WTC11 (cell line): ENCODE results near the gene MEGF8. TPM values are rescaled to one million over a fixed set of nuclear protein-coding genes. Genes with fewer than 3 reads are reported as not detected.

Source experiments
- ATAC-seq: fragments of 200-7000 bp; cut with Tn5 transposase; 2 replicates; pipeline ENCODE4 v1.10.0; 2021; ENCODE audit warnings: mild to moderate bottlenecking, moderate library complexity
- CTCF ChIA-PET: fragments of 300-600 bp; sonication (Branson Sonifier 250); formaldehyde crosslinking; loops from one replicate; lab custom pipeline; 2021; ENCODE audit warnings: antibody characterized with exemption; lab: Charles Lee
- POLR2A ChIA-PET: fragments of 350-600 bp; sonication (Branson Sonifier 250); formaldehyde crosslinking; loops from one replicate; lab custom pipeline; 2021; ENCODE audit warnings: antibody characterized with exemption; lab: Charles Lee
- DNase-seq: peaks from one replicate; pipeline ENCODE4 v3.0.0; 2021; ENCODE audit warnings: low spot score
- H3K27ac Mint-ChIP-seq: 2 replicates; pipeline ENCODE4 v1.8.0; 2021; ENCODE audit warnings: mixed read lengths
- H3K27me3 Mint-ChIP-seq: 2 replicates; pipeline ENCODE4 v1.8.0; 2021; ENCODE audit warnings: low read depth, mild to moderate bottlenecking, moderate library complexity, mixed read lengths
- H3K36me3 Mint-ChIP-seq: 2 replicates; pipeline ENCODE4 v1.8.0; 2021; ENCODE audit warnings: mixed read lengths
- H3K4me1 Mint-ChIP-seq: 2 replicates; pipeline ENCODE4 v1.8.0; 2022; ENCODE audit warnings: mixed read lengths
- H3K4me3 Mint-ChIP-seq: 2 replicates; pipeline ENCODE4 v1.8.0; 2021; ENCODE audit warnings: mild to moderate bottlenecking, moderate library complexity, mixed read lengths
- H3K9me3 Mint-ChIP-seq: 2 replicates; pipeline ENCODE4 v1.8.0; 2021; ENCODE audit warnings: mixed read lengths
- ATF3 ChIP-seq: sonication (generic); formaldehyde crosslinking; conservative IDR thresholded peaks from 2 replicates; pipeline ENCODE4 v1.8.1; 2022; ENCODE audit warnings: mild to moderate bottlenecking, missing genetic modification reagents
- CREM ChIP-seq: sonication (generic); formaldehyde crosslinking; IDR thresholded peaks from 2 replicates; pipeline ENCODE4 v1.8.1; 2022; ENCODE audit warnings: mild to moderate bottlenecking, missing genetic modification reagents, moderate library complexity
- CTCF ChIP-seq: fragments of 200-600 bp; IDR thresholded peaks from 2 replicates; pipeline ENCODE4 v1.8.0; 2022; ENCODE audit warnings: antibody characterized with exemption
- FOXP1 ChIP-seq: sonication (generic); formaldehyde crosslinking; IDR thresholded peaks from 2 replicates; pipeline ENCODE4 v1.8.0; 2022; ENCODE audit warnings: missing genetic modification reagents, mild to moderate bottlenecking, moderate library complexity, borderline replicate concordance
- FOXP4 ChIP-seq: sonication (generic); formaldehyde crosslinking; IDR thresholded peaks from 2 replicates; pipeline ENCODE4 v1.8.0; 2022; ENCODE audit warnings: mild to moderate bottlenecking, missing genetic modification reagents
- HMGXB4 ChIP-seq: sonication (generic); formaldehyde crosslinking; IDR thresholded peaks from 2 replicates; pipeline ENCODE4 v1.8.1; 2023; ENCODE audit warnings: mild to moderate bottlenecking, moderate library complexity, missing genetic modification reagents
- MAX ChIP-seq: sonication (generic); formaldehyde crosslinking; IDR thresholded peaks from 2 replicates; pipeline ENCODE4 v1.8.0; 2022; ENCODE audit warnings: mild to moderate bottlenecking, missing genetic modification reagents
- NR1H2 ChIP-seq: sonication (generic); formaldehyde crosslinking; IDR thresholded peaks from 2 replicates; pipeline ENCODE4 v1.9.0; 2021; ENCODE audit warnings: mild to moderate bottlenecking, moderate library complexity, missing genetic modification reagents
- NR2C2 ChIP-seq: sonication (generic); formaldehyde crosslinking; IDR thresholded peaks from 2 replicates; pipeline ENCODE4 v1.8.0; 2022; ENCODE audit warnings: mild to moderate bottlenecking, missing genetic modification reagents
- NR3C1 ChIP-seq: sonication (generic); formaldehyde crosslinking; conservative IDR thresholded peaks from 2 replicates; pipeline ENCODE4 v1.8.1; 2023; ENCODE audit warnings: low read depth, mild to moderate bottlenecking, missing genetic modification reagents
- PREB ChIP-seq: sonication (generic); formaldehyde crosslinking; IDR thresholded peaks from 2 replicates; pipeline ENCODE4 v1.8.1; 2022; ENCODE audit warnings: mild to moderate bottlenecking, missing genetic modification reagents, moderate library complexity, borderline replicate concordance
- TCF7 ChIP-seq: sonication (generic); formaldehyde crosslinking; IDR thresholded peaks from 2 replicates; pipeline ENCODE4 v1.8.0; 2022; ENCODE audit warnings: mild to moderate bottlenecking, low read depth, missing genetic modification reagents, moderate library complexity
- TP53 ChIP-seq: sonication (generic); formaldehyde crosslinking; IDR thresholded peaks from 2 replicates; pipeline ENCODE4 v1.8.1; 2023; ENCODE audit warnings: mild to moderate bottlenecking, missing genetic modification reagents
- ZNF396 ChIP-seq: fragments of 250-450 bp; sonication (Bioruptor Pico); IDR thresholded peaks from 2 replicates; pipeline ENCODE4 v1.8.0; 2021; ENCODE audit warnings: mild to moderate bottlenecking, moderate library complexity, borderline replicate concordance
- total RNA-seq: library from RNA; stranded (reverse); gene quantifications from 3 replicates; pipeline ENCODE4 v1.2.3, GENCODE V29; 2021
- TF ChIP-seq, protein P1 (sequence below): sonication (generic); formaldehyde crosslinking; IDR thresholded peaks from 2 replicates; pipeline ENCODE4 v1.8.1; 2022; ENCODE audit warnings: mild to moderate bottlenecking, moderate library complexity, missing genetic modification reagents
- TF ChIP-seq, protein P2 (sequence below): sonication (generic); formaldehyde crosslinking; IDR thresholded peaks from 2 replicates; pipeline ENCODE4 v1.8.1; 2023; ENCODE audit warnings: mild to moderate bottlenecking, missing genetic modification reagents, moderate library complexity
- TF ChIP-seq, protein P3 (sequence below): sonication (generic); formaldehyde crosslinking; IDR thresholded peaks from 2 replicates; pipeline ENCODE4 v1.8.0; 2022; ENCODE audit warnings: mild to moderate bottlenecking, missing genetic modification reagents
- TF ChIP-seq, protein P4 (sequence below): sonication (generic); formaldehyde crosslinking; IDR thresholded peaks from 2 replicates; pipeline ENCODE4 v1.8.0; 2023; ENCODE audit warnings: missing genetic modification reagents, mild to moderate bottlenecking, borderline replicate concordance

The MEGF8 gene
- total RNA-seq, 1 experiment from 2014 or later: 42.1 TPM

GRCh38 chr19:42313096-42313839 lies 12.2 kb upstream of the MEGF8 start, which contains the start of gene TMEM145:
TMEM145 (plus strand) TSS chr19:42313309; CDS start chr19:42313377, 68 bp downstream.
- Mint-ChIP-seq H3K4me3 (peak within 1 kb of the TSS; percentile 80), H3K27ac (no peak within 1 kb of the TSS), H3K9me3 (no peaks in the 10 kb centered on the region), H3K36me3 (no peaks in the 10 kb centered on the region), H3K27me3 (peaks cover 26% of the 10 kb centered on the region), H3K4me1 (peaks cover 14% of the 10 kb centered on the region)
- CTCF ChIA-PET: interaction anchor here (0.5 to 2.3 kb wide), 9 partner anchors 10 to 199 kb away, joined by 3 to 13 read pairs (median 4); partner anchors contain the start of genes PAFAH1B3 and PRR19
- POLR2A ChIA-PET: interaction anchor here (1.1 kb wide), 1 partner anchor 11 kb away, joined by 3 read pairs; the partner anchor contains the start of genes PAFAH1B3 and PRR19
- ATAC-seq (peak; percentile 73), DNase-seq (peak; percentile 74)
- TF ChIP-seq ZNF396 (CRISPR knock-in tag) (no peak), NR1H2 (CRISPR knock-in tag) (no peak), ATF3 (CRISPR knock-in tag) (no peak), TP53 (peak; percentile 36; the same call in 1 of the 2 replicates), MAX (peak; percentile 27; the same call in 1 of the 2 replicates), NR2C2 (CRISPR knock-in tag) (no peak), HMGXB4 (peak; percentile 84), CREM (CRISPR knock-in tag) (no peak), CTCF (no peak), PREB (no peak), NR3C1 (CRISPR knock-in tag) (0 out of 2 replicates have a peak, but pooled peaks have one; percentile 38), FOXP1 (CRISPR knock-in tag) (peak; percentile 54; the same call in 1 of the 2 replicates), TCF7 (CRISPR knock-in tag) (0 out of 2 replicates have a peak, but pooled peaks have one; percentile 47), FOXP4 (CRISPR knock-in tag) (peak; percentile 69)
- TF ChIP-seq, protein P1, sequence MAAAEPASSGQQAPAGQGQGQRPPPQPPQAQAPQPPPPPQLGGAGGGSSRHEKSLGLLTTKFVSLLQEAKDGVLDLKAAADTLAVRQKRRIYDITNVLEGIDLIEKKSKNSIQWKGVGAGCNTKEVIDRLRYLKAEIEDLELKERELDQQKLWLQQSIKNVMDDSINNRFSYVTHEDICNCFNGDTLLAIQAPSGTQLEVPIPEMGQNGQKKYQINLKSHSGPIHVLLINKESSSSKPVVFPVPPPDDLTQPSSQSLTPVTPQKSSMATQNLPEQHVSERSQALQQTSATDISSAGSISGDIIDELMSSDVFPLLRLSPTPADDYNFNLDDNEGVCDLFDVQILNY (CRISPR knock-in tag): peak; percentile 67; the same call in 1 of the 2 replicates
- TF ChIP-seq, protein P2, sequence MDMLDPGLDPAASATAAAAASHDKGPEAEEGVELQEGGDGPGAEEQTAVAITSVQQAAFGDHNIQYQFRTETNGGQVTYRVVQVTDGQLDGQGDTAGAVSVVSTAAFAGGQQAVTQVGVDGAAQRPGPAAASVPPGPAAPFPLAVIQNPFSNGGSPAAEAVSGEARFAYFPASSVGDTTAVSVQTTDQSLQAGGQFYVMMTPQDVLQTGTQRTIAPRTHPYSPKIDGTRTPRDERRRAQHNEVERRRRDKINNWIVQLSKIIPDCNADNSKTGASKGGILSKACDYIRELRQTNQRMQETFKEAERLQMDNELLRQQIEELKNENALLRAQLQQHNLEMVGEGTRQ (CRISPR knock-in tag): 0 out of 2 replicates have a peak, but pooled peaks have one; percentile 13
- TF ChIP-seq, protein P3, sequence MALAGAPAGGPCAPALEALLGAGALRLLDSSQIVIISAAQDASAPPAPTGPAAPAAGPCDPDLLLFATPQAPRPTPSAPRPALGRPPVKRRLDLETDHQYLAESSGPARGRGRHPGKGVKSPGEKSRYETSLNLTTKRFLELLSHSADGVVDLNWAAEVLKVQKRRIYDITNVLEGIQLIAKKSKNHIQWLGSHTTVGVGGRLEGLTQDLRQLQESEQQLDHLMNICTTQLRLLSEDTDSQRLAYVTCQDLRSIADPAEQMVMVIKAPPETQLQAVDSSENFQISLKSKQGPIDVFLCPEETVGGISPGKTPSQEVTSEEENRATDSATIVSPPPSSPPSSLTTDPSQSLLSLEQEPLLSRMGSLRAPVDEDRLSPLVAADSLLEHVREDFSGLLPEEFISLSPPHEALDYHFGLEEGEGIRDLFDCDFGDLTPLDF (CRISPR knock-in tag): 0 out of 2 replicates have a peak, but pooled peaks have one; percentile 24
- TF ChIP-seq, protein P4, sequence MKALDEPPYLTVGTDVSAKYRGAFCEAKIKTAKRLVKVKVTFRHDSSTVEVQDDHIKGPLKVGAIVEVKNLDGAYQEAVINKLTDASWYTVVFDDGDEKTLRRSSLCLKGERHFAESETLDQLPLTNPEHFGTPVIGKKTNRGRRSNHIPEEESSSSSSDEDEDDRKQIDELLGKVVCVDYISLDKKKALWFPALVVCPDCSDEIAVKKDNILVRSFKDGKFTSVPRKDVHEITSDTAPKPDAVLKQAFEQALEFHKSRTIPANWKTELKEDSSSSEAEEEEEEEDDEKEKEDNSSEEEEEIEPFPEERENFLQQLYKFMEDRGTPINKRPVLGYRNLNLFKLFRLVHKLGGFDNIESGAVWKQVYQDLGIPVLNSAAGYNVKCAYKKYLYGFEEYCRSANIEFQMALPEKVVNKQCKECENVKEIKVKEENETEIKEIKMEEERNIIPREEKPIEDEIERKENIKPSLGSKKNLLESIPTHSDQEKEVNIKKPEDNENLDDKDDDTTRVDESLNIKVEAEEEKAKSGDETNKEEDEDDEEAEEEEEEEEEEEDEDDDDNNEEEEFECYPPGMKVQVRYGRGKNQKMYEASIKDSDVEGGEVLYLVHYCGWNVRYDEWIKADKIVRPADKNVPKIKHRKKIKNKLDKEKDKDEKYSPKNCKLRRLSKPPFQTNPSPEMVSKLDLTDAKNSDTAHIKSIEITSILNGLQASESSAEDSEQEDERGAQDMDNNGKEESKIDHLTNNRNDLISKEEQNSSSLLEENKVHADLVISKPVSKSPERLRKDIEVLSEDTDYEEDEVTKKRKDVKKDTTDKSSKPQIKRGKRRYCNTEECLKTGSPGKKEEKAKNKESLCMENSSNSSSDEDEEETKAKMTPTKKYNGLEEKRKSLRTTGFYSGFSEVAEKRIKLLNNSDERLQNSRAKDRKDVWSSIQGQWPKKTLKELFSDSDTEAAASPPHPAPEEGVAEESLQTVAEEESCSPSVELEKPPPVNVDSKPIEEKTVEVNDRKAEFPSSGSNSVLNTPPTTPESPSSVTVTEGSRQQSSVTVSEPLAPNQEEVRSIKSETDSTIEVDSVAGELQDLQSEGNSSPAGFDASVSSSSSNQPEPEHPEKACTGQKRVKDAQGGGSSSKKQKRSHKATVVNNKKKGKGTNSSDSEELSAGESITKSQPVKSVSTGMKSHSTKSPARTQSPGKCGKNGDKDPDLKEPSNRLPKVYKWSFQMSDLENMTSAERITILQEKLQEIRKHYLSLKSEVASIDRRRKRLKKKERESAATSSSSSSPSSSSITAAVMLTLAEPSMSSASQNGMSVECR (CRISPR knock-in tag): no peak
